Tibial nerve (tissue), 4 donors: ENCODE measurements around the gene CCDC61.

Experiments
- EP300 ChIP-seq, 2 donors: sonication (generic); formaldehyde crosslinking; IDR thresholded peaks; one replicate each; pipeline ENCODE4 v1.6.1; 2017; ENCODE audit warnings: antibody characterized with exemption in 2 of 2, mild to moderate bottlenecking in 1 of 2
- TF ChIP-seq, protein P1 (sequence below), 5 experiments: fragments of 200-600 bp in 3 of 5; fragments of 450-650 bp in 2 of 5; sonication (generic) in 3 of 5; IDR thresholded peaks; one replicate each; pipeline ENCODE4 v1.5.1; 2016 to 2019; ENCODE audit warnings: antibody characterized with exemption in 5 of 5, mild to moderate bottlenecking in 3 of 5, moderate library complexity in 2 of 5

DNA sequence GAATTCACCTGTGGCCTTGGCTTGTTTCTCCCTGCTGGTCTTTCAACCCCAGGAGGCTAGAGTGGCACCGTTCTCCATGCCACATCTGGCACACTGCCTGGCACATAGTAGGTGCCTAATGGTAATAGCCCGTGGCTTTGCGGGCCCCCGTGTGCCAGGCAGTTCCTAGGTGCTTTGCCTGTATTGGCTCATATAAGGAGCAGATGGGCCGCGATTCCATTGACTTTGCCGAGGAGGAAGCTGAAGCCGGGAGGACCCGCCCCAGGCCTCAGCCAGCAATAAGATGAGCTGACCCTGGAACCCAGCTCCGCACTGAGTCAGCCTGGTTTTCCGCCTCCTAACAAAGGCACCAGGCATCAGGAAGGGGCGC, 26.8 kb downstream of the CCDC61 start:
- no peak for TF ChIP-seq EP300 (IDR thresholded peaks at IDR 0.05)
- TF ChIP-seq, protein P1, sequence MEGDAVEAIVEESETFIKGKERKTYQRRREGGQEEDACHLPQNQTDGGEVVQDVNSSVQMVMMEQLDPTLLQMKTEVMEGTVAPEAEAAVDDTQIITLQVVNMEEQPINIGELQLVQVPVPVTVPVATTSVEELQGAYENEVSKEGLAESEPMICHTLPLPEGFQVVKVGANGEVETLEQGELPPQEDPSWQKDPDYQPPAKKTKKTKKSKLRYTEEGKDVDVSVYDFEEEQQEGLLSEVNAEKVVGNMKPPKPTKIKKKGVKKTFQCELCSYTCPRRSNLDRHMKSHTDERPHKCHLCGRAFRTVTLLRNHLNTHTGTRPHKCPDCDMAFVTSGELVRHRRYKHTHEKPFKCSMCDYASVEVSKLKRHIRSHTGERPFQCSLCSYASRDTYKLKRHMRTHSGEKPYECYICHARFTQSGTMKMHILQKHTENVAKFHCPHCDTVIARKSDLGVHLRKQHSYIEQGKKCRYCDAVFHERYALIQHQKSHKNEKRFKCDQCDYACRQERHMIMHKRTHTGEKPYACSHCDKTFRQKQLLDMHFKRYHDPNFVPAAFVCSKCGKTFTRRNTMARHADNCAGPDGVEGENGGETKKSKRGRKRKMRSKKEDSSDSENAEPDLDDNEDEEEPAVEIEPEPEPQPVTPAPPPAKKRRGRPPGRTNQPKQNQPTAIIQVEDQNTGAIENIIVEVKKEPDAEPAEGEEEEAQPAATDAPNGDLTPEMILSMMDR (IDR thresholded peaks at IDR 0.05): no peak
